ENCODE measurements around the gene EID1. TPM values are rescaled to one million over a fixed set of nuclear protein-coding genes. Genes with fewer than 3 reads are reported as not detected.

Gene EID1
- polyA plus RNA-seq, 1 of the 3 experiments (the other 2 are of a cell fraction), result 228 TPM

DNA sequence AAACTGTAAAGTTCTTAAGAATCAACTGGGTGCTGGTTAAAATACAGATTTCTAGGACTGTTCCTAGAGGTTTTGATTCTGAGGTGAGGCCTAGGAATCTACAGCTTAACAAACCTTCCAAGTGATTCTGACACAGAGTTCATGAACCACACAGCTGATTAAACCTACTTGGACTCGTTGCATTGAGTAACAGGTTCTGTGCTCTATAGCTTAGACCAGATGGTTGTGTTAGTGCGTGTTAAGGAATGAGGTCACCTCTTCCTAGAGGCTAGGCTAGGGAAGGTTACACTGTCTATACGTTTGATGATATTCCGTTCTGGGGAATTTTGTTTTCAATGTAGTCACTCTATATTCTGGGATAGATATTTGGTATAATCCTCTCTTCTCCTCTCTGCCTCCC, 21.9 kb downstream of the EID1 start:
- no peak for TF ChIP-seq GATA2 (CRISPR knock-in tag; IDR thresholded peaks at IDR 0.05)
- no peak for TF ChIP-seq CHD2 (IDR thresholded peaks at IDR 0.05; ENCODE audit: low read length, partially characterized antibody)
- no peak for TF ChIP-seq FOSL2 (IDR thresholded peaks at IDR 0.05; ENCODE audit: borderline replicate concordance, low read depth)
- no peak for TF ChIP-seq JUND (IDR thresholded peaks at IDR 0.05)
- TF ChIP-seq NRF1 (IDR thresholded peaks at IDR 0.05; ENCODE audit: low read depth, low read length), result no peak
- TF ChIP-seq RFX5 (IDR thresholded peaks at IDR 0.05; ENCODE audit: low read length), result no peak
- TF ChIP-seq, protein P1, sequence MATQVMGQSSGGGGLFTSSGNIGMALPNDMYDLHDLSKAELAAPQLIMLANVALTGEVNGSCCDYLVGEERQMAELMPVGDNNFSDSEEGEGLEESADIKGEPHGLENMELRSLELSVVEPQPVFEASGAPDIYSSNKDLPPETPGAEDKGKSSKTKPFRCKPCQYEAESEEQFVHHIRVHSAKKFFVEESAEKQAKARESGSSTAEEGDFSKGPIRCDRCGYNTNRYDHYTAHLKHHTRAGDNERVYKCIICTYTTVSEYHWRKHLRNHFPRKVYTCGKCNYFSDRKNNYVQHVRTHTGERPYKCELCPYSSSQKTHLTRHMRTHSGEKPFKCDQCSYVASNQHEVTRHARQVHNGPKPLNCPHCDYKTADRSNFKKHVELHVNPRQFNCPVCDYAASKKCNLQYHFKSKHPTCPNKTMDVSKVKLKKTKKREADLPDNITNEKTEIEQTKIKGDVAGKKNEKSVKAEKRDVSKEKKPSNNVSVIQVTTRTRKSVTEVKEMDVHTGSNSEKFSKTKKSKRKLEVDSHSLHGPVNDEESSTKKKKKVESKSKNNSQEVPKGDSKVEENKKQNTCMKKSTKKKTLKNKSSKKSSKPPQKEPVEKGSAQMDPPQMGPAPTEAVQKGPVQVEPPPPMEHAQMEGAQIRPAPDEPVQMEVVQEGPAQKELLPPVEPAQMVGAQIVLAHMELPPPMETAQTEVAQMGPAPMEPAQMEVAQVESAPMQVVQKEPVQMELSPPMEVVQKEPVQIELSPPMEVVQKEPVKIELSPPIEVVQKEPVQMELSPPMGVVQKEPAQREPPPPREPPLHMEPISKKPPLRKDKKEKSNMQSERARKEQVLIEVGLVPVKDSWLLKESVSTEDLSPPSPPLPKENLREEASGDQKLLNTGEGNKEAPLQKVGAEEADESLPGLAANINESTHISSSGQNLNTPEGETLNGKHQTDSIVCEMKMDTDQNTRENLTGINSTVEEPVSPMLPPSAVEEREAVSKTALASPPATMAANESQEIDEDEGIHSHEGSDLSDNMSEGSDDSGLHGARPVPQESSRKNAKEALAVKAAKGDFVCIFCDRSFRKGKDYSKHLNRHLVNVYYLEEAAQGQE (IDR thresholded peaks at IDR 0.05; ENCODE audit: low read depth, low read length), result no peak
- TF ChIP-seq, protein P2, sequence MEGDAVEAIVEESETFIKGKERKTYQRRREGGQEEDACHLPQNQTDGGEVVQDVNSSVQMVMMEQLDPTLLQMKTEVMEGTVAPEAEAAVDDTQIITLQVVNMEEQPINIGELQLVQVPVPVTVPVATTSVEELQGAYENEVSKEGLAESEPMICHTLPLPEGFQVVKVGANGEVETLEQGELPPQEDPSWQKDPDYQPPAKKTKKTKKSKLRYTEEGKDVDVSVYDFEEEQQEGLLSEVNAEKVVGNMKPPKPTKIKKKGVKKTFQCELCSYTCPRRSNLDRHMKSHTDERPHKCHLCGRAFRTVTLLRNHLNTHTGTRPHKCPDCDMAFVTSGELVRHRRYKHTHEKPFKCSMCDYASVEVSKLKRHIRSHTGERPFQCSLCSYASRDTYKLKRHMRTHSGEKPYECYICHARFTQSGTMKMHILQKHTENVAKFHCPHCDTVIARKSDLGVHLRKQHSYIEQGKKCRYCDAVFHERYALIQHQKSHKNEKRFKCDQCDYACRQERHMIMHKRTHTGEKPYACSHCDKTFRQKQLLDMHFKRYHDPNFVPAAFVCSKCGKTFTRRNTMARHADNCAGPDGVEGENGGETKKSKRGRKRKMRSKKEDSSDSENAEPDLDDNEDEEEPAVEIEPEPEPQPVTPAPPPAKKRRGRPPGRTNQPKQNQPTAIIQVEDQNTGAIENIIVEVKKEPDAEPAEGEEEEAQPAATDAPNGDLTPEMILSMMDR (IDR thresholded peaks at IDR 0.05), result no peak
- TF ChIP-seq POLR2AphosphoS5 (IDR thresholded peaks at IDR 0.05; ENCODE audit: low read depth, low read length), result no peak
- TF ChIP-seq MEF2A (IDR thresholded peaks at IDR 0.05; ENCODE audit: borderline replicate concordance, low read depth), result no peak
- TF ChIP-seq FOXJ3 (CRISPR knock-in tag; IDR thresholded peaks at IDR 0.05), result no peak
- Histone ChIP-seq H3F3A (replicated peaks; ENCODE audit: insufficient read depth) (no peaks in the 10 kb centered on the region), H3K27me3 (ENCODE audit: insufficient read depth) (no peaks in the 10 kb centered on the region), H3K9me3 (no peaks in the 10 kb centered on the region), H3K9me2 (no peaks in the 10 kb centered on the region), H3K4me2 (no peak overlapping the region), H3K36me3 (replicated peaks in 1 of 2; ENCODE audit: control insufficient read depth in 1 of 2, insufficient read depth in 2 of 2, low read length in 1 of 2) (no peaks in the 10 kb centered on the region), H4K20me1 (ENCODE audit: insufficient read depth) (no peaks in the 10 kb centered on the region), H2AFZ (ENCODE audit: low read depth) (no peak overlapping the region), H3K4me1 (ENCODE audit: control insufficient read depth in 1 of 2, insufficient read depth in 2 of 2, low read depth in 1 of 2, low read length in 1 of 2) (no peaks in the 10 kb centered on the region), H3K79me2 (ENCODE audit: insufficient read depth) (no peaks in the 10 kb centered on the region), H3K9ac (no peak overlapping the region), H3K4me3 (ENCODE audit: low read depth in 2 of 2, low read length in 1 of 2) (no peak overlapping the region), H3K27ac (ENCODE audit: low read depth in 2 of 2, low read length in 1 of 2) (no peak overlapping the region)
- POLR2A ChIA-PET, result no interaction called here
- DNase-seq, result no peak
- 84% methylated on average over 4 of the region's 4 CpGs for WGBS (ENCODE audit: low lambda C conversion rate)
- CTCF ChIA-PET, result no interaction called here

DNA sequence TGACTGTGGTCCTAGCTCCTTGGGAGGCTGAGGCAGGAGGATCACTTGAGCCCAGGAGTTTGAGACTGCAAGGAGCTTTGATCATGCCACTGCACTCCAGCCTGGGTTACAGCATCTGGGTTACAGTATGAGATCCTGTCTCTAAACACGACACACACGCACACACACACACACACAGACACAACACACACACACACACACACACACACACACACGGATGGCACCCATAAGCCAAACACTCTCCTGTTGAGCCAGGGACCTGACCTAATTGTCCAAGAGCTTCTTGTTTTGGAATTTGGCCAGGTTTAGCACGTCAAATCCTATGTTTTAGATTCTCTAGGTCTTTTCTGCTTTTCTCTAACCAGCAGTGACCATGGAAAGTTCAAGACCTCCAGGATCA, 26.8 kb downstream of the EID1 start:
- 81% methylated on average over 4 of the region's 4 CpGs for WGBS (ENCODE audit: low lambda C conversion rate)
- no peak overlapping the region for H3K9ac ChIP-seq
- no peak for DNase-seq
- H3K79me2 ChIP-seq (ENCODE audit: insufficient read depth), result no peaks in the 10 kb centered on the region
- ChIA-PET CTCF (interaction anchor here (1.7 kb wide), 1 partner anchor 10 kb away, joined by 6 read pairs; no protein-coding TSS in a partner anchor), POLR2A (no interaction called here)
- H3K9me3 ChIP-seq, result no peaks in the 10 kb centered on the region
- no peaks in the 10 kb centered on the region for H4K20me1 ChIP-seq (ENCODE audit: insufficient read depth)
- no peaks in the 10 kb centered on the region for H3F3A ChIP-seq (replicated peaks; ENCODE audit: insufficient read depth)
- H3K4me1 ChIP-seq (ENCODE audit: control insufficient read depth in 1 of 2, insufficient read depth in 2 of 2, low read depth in 1 of 2, low read length in 1 of 2), result no peaks in the 10 kb centered on the region
- no peak overlapping the region for H3K4me2 ChIP-seq
- no peaks in the 10 kb centered on the region for H3K36me3 ChIP-seq (replicated peaks in 1 of 2; ENCODE audit: control insufficient read depth in 1 of 2, insufficient read depth in 2 of 2, low read length in 1 of 2)
- no peak overlapping the region for H2AFZ ChIP-seq (ENCODE audit: low read depth)
- no peak overlapping the region for H3K27ac ChIP-seq (ENCODE audit: low read depth in 2 of 2, low read length in 1 of 2)
- H3K27me3 ChIP-seq (ENCODE audit: insufficient read depth), result no peaks in the 10 kb centered on the region
- no peak overlapping the region for H3K4me3 ChIP-seq (ENCODE audit: low read depth in 2 of 2, low read length in 1 of 2)
- H3K9me2 ChIP-seq, result no peaks in the 10 kb centered on the region
- TF ChIP-seq FOSL2 (IDR thresholded peaks at IDR 0.05; ENCODE audit: borderline replicate concordance, low read depth) (no peak), TEAD4 (IDR thresholded peaks at IDR 0.05; ENCODE audit: borderline replicate concordance, insufficient read depth) (no peak), FOXM1 (IDR thresholded peaks at IDR 0.05; ENCODE audit: low read depth) (no peak), YY1 (IDR thresholded peaks at IDR 0.05; ENCODE audit: low read depth) (no peak), RCOR1 (IDR thresholded peaks at IDR 0.05; ENCODE audit: low read length) (no peak), FOXJ3 (CRISPR knock-in tag; IDR thresholded peaks at IDR 0.05) (no peak), SIN3A (IDR thresholded peaks at IDR 0.05; ENCODE audit: borderline replicate concordance, low read depth, low read length) (no peak), NRF1 (IDR thresholded peaks at IDR 0.05; ENCODE audit: low read depth, low read length) (no peak), ELF1 (IDR thresholded peaks at IDR 0.05) (no peak), MXI1 (IDR thresholded peaks at IDR 0.05; ENCODE audit: low read depth, low read length) (no peak), NFIC (IDR thresholded peaks at IDR 0.05; ENCODE audit: borderline replicate concordance) (no peak), RFX5 (IDR thresholded peaks at IDR 0.05; ENCODE audit: low read length) (no peak), TAF1 (IDR thresholded peaks at IDR 0.05; ENCODE audit: borderline replicate concordance, low read depth, low read length) (no peak)
- TF ChIP-seq, protein P2 (IDR thresholded peaks at IDR 0.05), result no peak
- TF ChIP-seq, protein P3, sequence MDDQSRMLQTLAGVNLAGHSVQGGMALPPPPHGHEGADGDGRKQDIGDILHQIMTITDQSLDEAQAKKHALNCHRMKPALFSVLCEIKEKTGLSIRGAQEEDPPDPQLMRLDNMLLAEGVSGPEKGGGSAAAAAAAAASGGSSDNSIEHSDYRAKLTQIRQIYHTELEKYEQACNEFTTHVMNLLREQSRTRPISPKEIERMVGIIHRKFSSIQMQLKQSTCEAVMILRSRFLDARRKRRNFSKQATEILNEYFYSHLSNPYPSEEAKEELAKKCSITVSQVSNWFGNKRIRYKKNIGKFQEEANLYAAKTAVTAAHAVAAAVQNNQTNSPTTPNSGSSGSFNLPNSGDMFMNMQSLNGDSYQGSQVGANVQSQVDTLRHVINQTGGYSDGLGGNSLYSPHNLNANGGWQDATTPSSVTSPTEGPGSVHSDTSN (IDR thresholded peaks at IDR 0.05), result no peak
